Measurements from ENCODE around the gene SRSF3. TPM values are rescaled to one million over a fixed set of nuclear protein-coding genes. Genes with fewer than 3 reads are reported as not detected.

Gene SRSF3
- total RNA-seq, 4 donors from 2014 or later, result 98.8 to 239 (median 179) TPM

- Histone ChIP-seq H3K4me3 (peak overlapping the region in 1 of 2 donors; percentile 75), H3K9me3 (no peaks in the 10 kb centered on the region), H3K27ac (peak overlapping the region; percentile 97), H3K27me3 (no peaks in the 10 kb centered on the region), H3K36me3 (no peaks in the 10 kb centered on the region), H3K4me1 (peaks cover 0 to 4% of the 10 kb centered on the region in 2 donors)
- DNase-seq, result peak in 1 of 2 donors; percentile 21
- TF ChIP-seq POLR2A (IDR thresholded peaks at IDR 0.05) (no peak), CTCF (IDR thresholded peaks at IDR 0.05) (no peak)
- intact Hi-C loops (cut with DNase I; ENCODE audit: low total_unique reads), result no loop called here
Observed at GRCh38 chr6:36547646-36548400, 46.3 kb upstream of the SRSF3 start.

GRCh38 chr6:36548401-36548743 lies 45.8 kb upstream of the SRSF3 start:
- intact Hi-C loops (cut with DNase I; ENCODE audit: low total_unique reads), result no loop called here
- H3K4me1 ChIP-seq, result peaks cover 0 to 4% of the 10 kb centered on the region in 2 donors
- H3K36me3 ChIP-seq, result no peaks in the 10 kb centered on the region
- no peak overlapping the region for H3K27ac ChIP-seq
- H3K4me3 ChIP-seq, result no peak overlapping the region
- no peaks in the 10 kb centered on the region for H3K27me3 ChIP-seq
- no peak for DNase-seq
- no peak for TF ChIP-seq CTCF (IDR thresholded peaks at IDR 0.05)
- no peak for TF ChIP-seq POLR2A (IDR thresholded peaks at IDR 0.05)
- H3K9me3 ChIP-seq, result no peaks in the 10 kb centered on the region

DNA sequence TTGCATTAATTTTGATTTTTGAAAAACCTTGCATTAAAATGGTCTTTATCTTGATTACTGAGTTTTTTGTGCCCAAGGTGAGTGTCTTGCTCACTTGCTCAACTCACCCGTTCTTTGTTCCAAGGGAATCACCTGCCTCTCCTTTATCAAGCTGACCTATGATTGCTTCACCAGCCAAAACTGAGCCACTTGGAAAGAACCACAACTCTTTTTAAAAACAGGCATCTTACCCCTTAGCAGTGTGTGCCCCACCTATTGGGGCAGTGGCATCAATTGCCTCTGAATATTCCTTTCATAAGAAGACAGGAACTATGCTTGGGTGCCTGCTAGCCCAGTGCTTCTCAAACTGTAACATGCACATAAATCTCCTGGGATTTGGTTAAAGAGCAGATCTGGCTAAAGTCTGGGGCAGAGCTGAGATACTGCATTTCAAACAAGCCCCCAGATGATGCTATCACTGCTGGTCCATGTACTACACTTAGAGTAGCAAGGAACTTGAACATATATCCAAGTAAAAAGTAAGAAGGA lies 43.6 kb upstream of the SRSF3 start:
- Histone ChIP-seq H3K4me3 (no peak overlapping the region), H3K27me3 (no peaks in the 10 kb centered on the region), H3K9me3 (no peaks in the 10 kb centered on the region), H3K36me3 (no peaks in the 10 kb centered on the region), H3K4me1 (no peaks in the 10 kb centered on the region), H3K27ac (no peak overlapping the region)
- TF ChIP-seq POLR2A (IDR thresholded peaks at IDR 0.05), result no peak
- TF ChIP-seq CTCF (IDR thresholded peaks at IDR 0.05), result no peak
- intact Hi-C loops (cut with DNase I; ENCODE audit: low total_unique reads), result no loop called here
- DNase-seq, result no peak

- Histone ChIP-seq H3K4me1 (no peaks in the 10 kb centered on the region), H3K9me3 (no peaks in the 10 kb centered on the region), H3K27me3 (no peaks in the 10 kb centered on the region), H3K36me3 (no peaks in the 10 kb centered on the region), H3K27ac (no peak overlapping the region), H3K4me3 (no peak overlapping the region)
- no peak for TF ChIP-seq CTCF (IDR thresholded peaks at IDR 0.05)
- no peak for TF ChIP-seq POLR2A (IDR thresholded peaks at IDR 0.05)
- DNase-seq, result no peak
- intact Hi-C loops (cut with DNase I; ENCODE audit: low total_unique reads), result no loop called here
Observed at GRCh38 chr6:36555750-36556252, 38.4 kb upstream of the SRSF3 start.

- no peaks in the 10 kb centered on the region for H3K27me3 ChIP-seq
- no peak for DNase-seq
- H3K9me3 ChIP-seq, result no peaks in the 10 kb centered on the region
- H3K4me3 ChIP-seq, result no peak overlapping the region
- intact Hi-C loops (cut with DNase I; ENCODE audit: low total_unique reads), result no loop called here
- no peaks in the 10 kb centered on the region for H3K4me1 ChIP-seq
- H3K36me3 ChIP-seq, result no peaks in the 10 kb centered on the region
- H3K27ac ChIP-seq, result no peak overlapping the region
- no peak for TF ChIP-seq POLR2A (IDR thresholded peaks at IDR 0.05)
- no peak for TF ChIP-seq CTCF (IDR thresholded peaks at IDR 0.05)
Observed at GRCh38 chr6:36556281-36556680, 37.9 kb upstream of the SRSF3 start.

Data from uterus (tissue), 4 donors.